HepG2 (cell line): ENCODE measurements around the gene NFIC. TPM values are rescaled to one million over a fixed set of nuclear protein-coding genes. Genes with fewer than 3 reads are reported as not detected.
A peak's percentile ranks its signal among the peaks of the same experiment; 100 is the strongest.

Experiments
- ATAC-seq: fragments of 200-7000 bp; cut with Tn5 transposase; 3 replicates; pipeline ENCODE4 v1.9.1; 2020; ENCODE audit warnings: mild to moderate bottlenecking, moderate library complexity
- BruUV-seq: library from RNA; stranded (reverse); fragments of 400-500 nt; replicated peaks from 2 replicates; lab custom pipeline; 2021; lab: Mats Ljungman, UMichigan
- CTCF ChIA-PET: fragments of 300-600 bp; formaldehyde crosslinking; extraction: SDS; loops from one replicate; lab custom pipeline; 2021; ENCODE audit warnings: low total read pairs, inconsistent platforms, low intra/inter-chr PET ratio; lab: Yijun Ruan, JAX
- POLR2A ChIA-PET: fragments of 350-600 bp; sonication (Branson Sonifier 250); formaldehyde crosslinking; loops from one replicate; lab custom pipeline; 2020; ENCODE audit warnings: antibody characterized with exemption, inconsistent platforms; lab: Yijun Ruan, JAX
- DNase-seq: peaks from one replicate; pipeline ENCODE4 v3.0.0-alpha.2; 2015; ENCODE audit warnings: low spot score
- FAIRE-seq: peaks from 3 replicates; lab custom pipeline; 2011; peaks lifted over from hg19 to GRCh38; lab: Jason Lieb, UNC
- H2AFZ ChIP-seq: one replicate; pipeline ENCODE4 v1.6.1; 2011; ENCODE audit warnings: low read length, inconsistent platforms
- H3K27ac ChIP-seq: fragments of 300-600 bp; 3 replicates; pipeline ENCODE4 v1.8.0; 2011; ENCODE audit warnings: mixed run types, mild to moderate bottlenecking, mixed read lengths, low read length, inconsistent platforms; ENCODE audit not compliant: insufficient read depth; ENCODE audit errors: extremely low read length
- H3K27me3 ChIP-seq, 2 experiments: fragments of 200-600 bp in 1 of 2; 2 replicates in 1 of 2; 3 replicates in 1 of 2; pipeline versions ENCODE4 v1.6.0 to v1.8.0; 2011; ENCODE audit warnings: low read length in 2 of 2, mild to moderate bottlenecking in 2 of 2, moderate library complexity in 2 of 2, inconsistent platforms in 1 of 2; ENCODE audit not compliant: insufficient read depth in 2 of 2, control insufficient read depth in 1 of 2
- H3K36me3 ChIP-seq, 2 experiments: fragments of 200-600 bp in 1 of 2; replicated peaks in 1 of 2; 2 replicates in 1 of 2; 3 replicates in 1 of 2; pipeline versions ENCODE4 v1.5.1 to v1.8.0; 2011; ENCODE audit warnings: low read length in 2 of 2, inconsistent platforms in 1 of 2; ENCODE audit not compliant: insufficient read depth in 2 of 2, control insufficient read depth in 1 of 2
- H3K4me1 ChIP-seq: 2 replicates; pipeline ENCODE4 v1.5.1; 2012; ENCODE audit warnings: low read length, inconsistent platforms; ENCODE audit not compliant: insufficient read depth
- H3K4me2 ChIP-seq: 2 replicates; pipeline ENCODE4 v1.6.0; 2011; ENCODE audit warnings: low read depth, low read length, inconsistent platforms
- H3K4me3 ChIP-seq, 3 experiments: fragments of 200-600 bp in 1 of 3; sonication (generic), shearing (Covaris generic) in 1 of 3; replicated peaks in 1 of 3; 2 replicates each; pipeline ENCODE4 v1.5.1; 2011 to 2016; ENCODE audit warnings: low read length in 3 of 3, inconsistent platforms in 2 of 3, low read depth in 2 of 3, mild to moderate bottlenecking in 2 of 3, control low read depth in 1 of 3, mixed read lengths in 1 of 3; ENCODE audit not compliant: insufficient read depth in 1 of 3
- H3K79me2 ChIP-seq: one replicate; pipeline ENCODE4 v1.6.1; 2011; ENCODE audit warnings: low read length, inconsistent platforms; ENCODE audit not compliant: insufficient read depth
- H3K9ac ChIP-seq: 2 replicates; pipeline ENCODE4 v1.6.0; 2011; ENCODE audit warnings: mild to moderate bottlenecking, low read depth, low read length, inconsistent platforms; ENCODE audit not compliant: insufficient read depth
- H3K9me3 ChIP-seq: 2 replicates; pipeline ENCODE4 v1.5.1; 2012; ENCODE audit warnings: mild to moderate bottlenecking, low read length
- H4K20me1 ChIP-seq: 2 replicates; pipeline ENCODE4 v1.6.0; 2011; ENCODE audit warnings: inconsistent platforms, mild to moderate bottlenecking, low read length, moderate library complexity; ENCODE audit not compliant: insufficient read depth
- ZKSCAN8 ChIP-seq: IDR thresholded peaks from 2 replicates; pipeline ENCODE4 v1.6.1; 2016; ENCODE audit warnings: borderline replicate concordance, missing genetic modification reagents, missing compliant biosample characterization
- WGBS: methylation state at CpG from one replicate; pipeline ENCODE4 v1.1.6; 2017; ENCODE audit warnings: low lambda C conversion rate; 5-methylcytosine and 5-hydroxymethylcytosine counted together
- in situ Hi-C: cut with HindIII; loops from 2 replicates; pipeline ENCODE4 v1.10.0; 2017; ENCODE audit warnings: low pct_unique_long_range_greater_than_20kb; ENCODE audit not compliant: extremely low pct_ligation_motif_present
- intact Hi-C: fragments of 100-400 bp; cut with micrococcal nuclease; formaldehyde crosslinking; loops from one replicate; pipeline ENCODE4 v1.10.0; 2022; ENCODE audit not compliant: unreplicated experiment
- polyA plus RNA-seq, 8 experiments: library from polyadenylated mRNA; depleted of rRNA in 3 of 8; stranded (reverse) in 7 of 8; unstranded in 1 of 8; fragments of >200 nt; fragmentation: Illumina TruSeq in 4 of 8; extraction: Trizol in 4 of 8; gene quantifications; 2 replicates each; pipeline versions ENCODE4 v1.2.1 to v1.2.3, GENCODE V29; 2011 to 2016; ENCODE audit warnings: low read depth in 4 of 8, missing spikeins in 1 of 8, mixed read lengths in 1 of 8; ENCODE audit not compliant: insufficient read depth in 1 of 8
- total RNA-seq, 5 experiments: library from RNA; depleted of rRNA; stranded (reverse); fragments of >200 nt; fragmentation: Illumina TruSeq; extraction: Trizol; gene quantifications; 2 replicates each; pipeline ENCODE4 v1.2.3, GENCODE V29; 2016; ENCODE audit warnings: low read depth in 1 of 5
- TF ChIP-seq, protein P1 (sequence below): sonication (generic); formaldehyde crosslinking; IDR thresholded peaks from one replicate; pipeline ENCODE4 v1.5.1; 2020; ENCODE audit warnings: mild to moderate bottlenecking, missing genetic modification reagents; ENCODE audit errors: not compliant biosample characterization

The NFIC gene
- total and polyA plus RNA-seq, 2 of the 13 experiments (the other 11 are each of a cell fraction or from before 2014, with no cell fraction given), result 1.3 to 2.5 TPM

- FAIRE-seq (no peak), DNase-seq (no peak), ATAC-seq (no peak)
- H3K4me1 ChIP-seq, result peaks cover 38% of the 10 kb centered on the region
- H3K27me3 ChIP-seq, result peaks cover 0 to under 1% of the 10 kb centered on the region in 2 experiments; a peak in 3 of 5 replicates
- 37% methylated on average over 5 of the region's 5 CpGs for WGBS
- H3K4me2 ChIP-seq, result peak overlapping the region; percentile 57; the same call in 1 of the 2 replicates
- no peak overlapping the region; the same call in 1 of the 2 replicates for H3K9ac ChIP-seq
- peak overlapping the region in 2 of 3 experiments; percentile 19 to 51; a peak in 1 of 6 replicates for H3K4me3 ChIP-seq
- intact Hi-C loops, result no loop called here
- no peaks in the 10 kb centered on the region for H4K20me1 ChIP-seq
- no peak overlapping the region for H2AFZ ChIP-seq
- in situ Hi-C loops, result loop anchor here (5.0 kb wide), 1 partner anchor 96 kb away; no protein-coding TSS in a partner anchor
- no peaks in the 10 kb centered on the region for H3K9me3 ChIP-seq
- BruUV-seq, result no TSS peak
- peak; percentile 99 for TF ChIP-seq ZKSCAN8 (CRISPR knock-in tag)
- TF ChIP-seq, protein P1, sequence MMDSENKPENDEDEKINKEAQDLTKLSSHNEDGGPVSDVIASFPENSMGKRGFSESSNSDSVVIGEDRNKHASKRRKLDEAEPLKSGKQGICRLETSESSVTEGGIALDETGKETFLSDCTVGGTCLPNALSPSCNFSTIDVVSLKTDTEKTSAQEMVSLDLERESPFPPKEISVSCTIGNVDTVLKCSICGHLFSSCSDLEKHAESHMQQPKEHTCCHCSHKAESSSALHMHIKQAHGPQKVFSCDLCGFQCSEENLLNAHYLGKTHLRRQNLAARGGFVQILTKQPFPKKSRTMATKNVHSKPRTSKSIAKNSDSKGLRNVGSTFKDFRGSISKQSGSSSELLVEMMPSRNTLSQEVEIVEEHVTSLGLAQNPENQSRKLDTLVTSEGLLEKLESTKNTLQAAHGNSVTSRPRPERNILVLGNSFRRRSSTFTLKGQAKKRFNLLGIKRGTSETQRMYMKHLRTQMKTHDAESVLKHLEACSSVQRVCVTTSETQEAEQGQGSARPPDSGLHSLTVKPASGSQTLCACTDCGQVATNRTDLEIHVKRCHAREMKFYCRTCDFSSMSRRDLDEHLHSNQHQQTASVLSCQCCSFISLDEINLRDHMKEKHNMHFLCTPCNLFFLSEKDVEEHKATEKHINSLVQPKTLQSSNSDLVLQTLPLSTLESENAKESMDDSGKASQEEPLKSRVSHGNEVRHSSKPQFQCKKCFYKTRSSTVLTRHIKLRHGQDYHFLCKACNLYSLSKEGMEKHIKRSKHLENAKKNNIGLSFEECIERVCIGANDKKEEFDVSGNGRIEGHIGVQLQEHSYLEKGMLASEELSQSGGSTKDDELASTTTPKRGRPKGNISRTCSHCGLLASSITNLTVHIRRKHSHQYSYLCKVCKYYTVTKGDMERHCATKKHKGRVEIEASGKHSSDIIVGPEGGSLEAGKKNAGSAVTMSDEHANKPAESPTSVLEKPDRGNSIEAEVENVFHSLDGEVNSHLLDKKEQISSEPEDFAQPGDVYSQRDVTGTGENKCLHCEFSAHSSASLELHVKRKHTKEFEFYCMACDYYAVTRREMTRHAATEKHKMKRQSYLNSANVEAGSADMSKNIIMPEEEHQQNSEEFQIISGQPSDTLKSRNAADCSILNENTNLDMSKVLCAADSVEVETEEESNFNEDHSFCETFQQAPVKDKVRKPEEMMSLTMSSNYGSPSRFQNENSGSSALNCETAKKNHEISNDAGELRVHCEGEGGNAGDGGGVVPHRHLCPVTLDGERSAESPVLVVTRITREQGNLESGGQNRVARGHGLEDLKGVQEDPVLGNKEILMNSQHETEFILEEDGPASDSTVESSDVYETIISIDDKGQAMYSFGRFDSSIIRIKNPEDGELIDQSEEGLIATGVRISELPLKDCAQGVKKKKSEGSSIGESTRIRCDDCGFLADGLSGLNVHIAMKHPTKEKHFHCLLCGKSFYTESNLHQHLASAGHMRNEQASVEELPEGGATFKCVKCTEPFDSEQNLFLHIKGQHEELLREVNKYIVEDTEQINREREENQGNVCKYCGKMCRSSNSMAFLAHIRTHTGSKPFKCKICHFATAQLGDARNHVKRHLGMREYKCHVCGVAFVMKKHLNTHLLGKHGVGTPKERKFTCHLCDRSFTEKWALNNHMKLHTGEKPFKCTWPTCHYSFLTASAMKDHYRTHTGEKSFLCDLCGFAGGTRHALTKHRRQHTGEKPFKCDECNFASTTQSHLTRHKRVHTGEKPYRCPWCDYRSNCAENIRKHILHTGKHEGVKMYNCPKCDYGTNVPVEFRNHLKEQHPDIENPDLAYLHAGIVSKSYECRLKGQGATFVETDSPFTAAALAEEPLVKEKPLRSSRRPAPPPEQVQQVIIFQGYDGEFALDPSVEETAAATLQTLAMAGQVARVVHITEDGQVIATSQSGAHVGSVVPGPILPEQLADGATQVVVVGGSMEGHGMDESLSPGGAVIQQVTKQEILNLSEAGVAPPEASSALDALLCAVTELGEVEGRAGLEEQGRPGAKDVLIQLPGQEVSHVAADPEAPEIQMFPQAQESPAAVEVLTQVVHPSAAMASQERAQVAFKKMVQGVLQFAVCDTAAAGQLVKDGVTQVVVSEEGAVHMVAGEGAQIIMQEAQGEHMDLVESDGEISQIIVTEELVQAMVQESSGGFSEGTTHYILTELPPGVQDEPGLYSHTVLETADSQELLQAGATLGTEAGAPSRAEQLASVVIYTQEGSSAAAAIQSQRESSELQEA (CRISPR knock-in tag), result no peak
- no peaks in the 10 kb centered on the region for H3K79me2 ChIP-seq
- no peaks in the 10 kb centered on the region for H3K36me3 ChIP-seq
- CTCF ChIA-PET, result interaction anchor here (1.2 kb wide), 1 partner anchor 9 kb away, joined by 3 read pairs; no protein-coding TSS in a partner anchor
- H3K27ac ChIP-seq, result no peak overlapping the region
- POLR2A ChIA-PET, result no interaction called here
These were observed 30.1 kb upstream of the NFIC start for GRCh38 chr19:3336351-3336679.
